Loucy (cell line): ENCODE results near the gene VSX1.

Source experiments
- H2AFZ ChIP-seq: fragments of 200-600 bp; sonication (generic); 2 replicates; pipeline ENCODE4 v1.6.0; 2016; ENCODE audit warnings: antibody characterized with exemption, mild to moderate bottlenecking, low read length, moderate library complexity
- H3F3A ChIP-seq: fragments of 200-600 bp; 2 replicates; pipeline ENCODE4 v1.6.0; 2016; ENCODE audit warnings: antibody characterized with exemption, low read depth, mild to moderate bottlenecking
- H3K27me3 ChIP-seq: fragments of 200-600 bp; sonication (generic); 2 replicates; pipeline ENCODE4 v1.6.1; 2014; ENCODE audit warnings: low read length, mild to moderate bottlenecking; ENCODE audit not compliant: insufficient read depth, poor library complexity, severe bottlenecking
- H3K36me3 ChIP-seq: fragments of 200-600 bp; sonication (generic); 2 replicates; pipeline ENCODE4 v1.6.1; 2016; ENCODE audit warnings: low read length; ENCODE audit not compliant: insufficient read depth
- H3K4me1 ChIP-seq: fragments of 200-600 bp; sonication (generic); 2 replicates; pipeline ENCODE4 v1.5.1; 2014; ENCODE audit warnings: low read length, mild to moderate bottlenecking; ENCODE audit not compliant: insufficient read depth, poor library complexity, severe bottlenecking
- H3K4me2 ChIP-seq: fragments of 200-600 bp; sonication (generic); 2 replicates; pipeline ENCODE4 v1.6.0; 2014; ENCODE audit warnings: antibody characterized with exemption, low read length, low read depth, mild to moderate bottlenecking; ENCODE audit not compliant: poor library complexity, severe bottlenecking
- H3K4me3 ChIP-seq: fragments of 200-600 bp; sonication (generic); 2 replicates; pipeline ENCODE4 v1.5.1; 2014; ENCODE audit warnings: low read length, mild to moderate bottlenecking, mixed read lengths; ENCODE audit not compliant: poor library complexity, severe bottlenecking
- H3K79me2 ChIP-seq: fragments of 200-600 bp; sonication (generic); 2 replicates; pipeline ENCODE4 v1.6.1; 2014; ENCODE audit warnings: low read length; ENCODE audit not compliant: insufficient read depth
- H3K9ac ChIP-seq: fragments of 200-600 bp; sonication (generic); 2 replicates; pipeline ENCODE4 v1.6.0; 2014; ENCODE audit warnings: mild to moderate bottlenecking, low read depth, low read length, moderate library complexity; ENCODE audit not compliant: poor library complexity, severe bottlenecking
- H3K9me2 ChIP-seq: fragments of 200-600 bp; sonication (generic); replicated peaks from 2 replicates; pipeline ENCODE4 v1.6.1; 2016; ENCODE audit warnings: low read depth, low read length, mixed read lengths
- H3K9me3 ChIP-seq: fragments of 200-600 bp; sonication (generic); 2 replicates; pipeline ENCODE4 v1.6.1; 2014; ENCODE audit warnings: mild to moderate bottlenecking, antibody characterized with exemption, low read length, low read depth; ENCODE audit not compliant: insufficient read depth
- H4K20me1 ChIP-seq: fragments of 200-600 bp; sonication (generic); 2 replicates; pipeline ENCODE4 v1.6.0; 2014; ENCODE audit warnings: antibody characterized with exemption, low read length, mild to moderate bottlenecking; ENCODE audit not compliant: insufficient read depth, poor library complexity, severe bottlenecking
- EZH2phosphoT487 ChIP-seq: fragments of 200-600 bp; IDR thresholded peaks from 2 replicates; pipeline ENCODE4 v1.6.1; 2018; ENCODE audit warnings: antibody characterized with exemption, mild to moderate bottlenecking, moderate library complexity, borderline replicate concordance
- TF ChIP-seq, protein P1 (sequence below): fragments of 200-600 bp; sonication (generic); conservative IDR thresholded peaks from 2 replicates; pipeline ENCODE4 v1.5.1; 2014; ENCODE audit warnings: mild to moderate bottlenecking, antibody characterized with exemption, low read length

The VSX1 gene

GRCh38 chr20:25079171-25079570 lies 2.8 kb downstream of the VSX1 start:
- Histone ChIP-seq H3K36me3 (no peaks in the 10 kb centered on the region), H3K4me3 (no peak overlapping the region), H4K20me1 (no peaks in the 10 kb centered on the region), H3K4me2 (no peak overlapping the region), H3F3A (no peaks in the 10 kb centered on the region), H3K9ac (no peak overlapping the region), H3K79me2 (no peaks in the 10 kb centered on the region), H3K4me1 (peaks cover 3% of the 10 kb centered on the region), H3K9me2 (no peaks in the 10 kb centered on the region), H3K27me3 (no peaks in the 10 kb centered on the region), H2AFZ (no peak overlapping the region), H3K9me3 (no peaks in the 10 kb centered on the region)
- TF ChIP-seq, protein P1, sequence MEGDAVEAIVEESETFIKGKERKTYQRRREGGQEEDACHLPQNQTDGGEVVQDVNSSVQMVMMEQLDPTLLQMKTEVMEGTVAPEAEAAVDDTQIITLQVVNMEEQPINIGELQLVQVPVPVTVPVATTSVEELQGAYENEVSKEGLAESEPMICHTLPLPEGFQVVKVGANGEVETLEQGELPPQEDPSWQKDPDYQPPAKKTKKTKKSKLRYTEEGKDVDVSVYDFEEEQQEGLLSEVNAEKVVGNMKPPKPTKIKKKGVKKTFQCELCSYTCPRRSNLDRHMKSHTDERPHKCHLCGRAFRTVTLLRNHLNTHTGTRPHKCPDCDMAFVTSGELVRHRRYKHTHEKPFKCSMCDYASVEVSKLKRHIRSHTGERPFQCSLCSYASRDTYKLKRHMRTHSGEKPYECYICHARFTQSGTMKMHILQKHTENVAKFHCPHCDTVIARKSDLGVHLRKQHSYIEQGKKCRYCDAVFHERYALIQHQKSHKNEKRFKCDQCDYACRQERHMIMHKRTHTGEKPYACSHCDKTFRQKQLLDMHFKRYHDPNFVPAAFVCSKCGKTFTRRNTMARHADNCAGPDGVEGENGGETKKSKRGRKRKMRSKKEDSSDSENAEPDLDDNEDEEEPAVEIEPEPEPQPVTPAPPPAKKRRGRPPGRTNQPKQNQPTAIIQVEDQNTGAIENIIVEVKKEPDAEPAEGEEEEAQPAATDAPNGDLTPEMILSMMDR = no peak
- no peak for TF ChIP-seq EZH2phosphoT487

GRCh38 chr20:25078662-25079061 lies 3.3 kb downstream of the VSX1 start:
- no peaks in the 10 kb centered on the region for H3K27me3 ChIP-seq
- no peaks in the 10 kb centered on the region for H3K79me2 ChIP-seq
- no peak for TF ChIP-seq EZH2phosphoT487
- H3K4me2 ChIP-seq = no peak overlapping the region
- peaks cover 3% of the 10 kb centered on the region for H3K4me1 ChIP-seq
- H3K9me2 ChIP-seq = no peaks in the 10 kb centered on the region
- no peak overlapping the region for H3K4me3 ChIP-seq
- H3K9ac ChIP-seq = no peak overlapping the region
- no peaks in the 10 kb centered on the region for H3F3A ChIP-seq
- no peaks in the 10 kb centered on the region for H3K9me3 ChIP-seq
- H4K20me1 ChIP-seq = no peaks in the 10 kb centered on the region
- no peaks in the 10 kb centered on the region for H3K36me3 ChIP-seq
- H2AFZ ChIP-seq = no peak overlapping the region

DNA sequence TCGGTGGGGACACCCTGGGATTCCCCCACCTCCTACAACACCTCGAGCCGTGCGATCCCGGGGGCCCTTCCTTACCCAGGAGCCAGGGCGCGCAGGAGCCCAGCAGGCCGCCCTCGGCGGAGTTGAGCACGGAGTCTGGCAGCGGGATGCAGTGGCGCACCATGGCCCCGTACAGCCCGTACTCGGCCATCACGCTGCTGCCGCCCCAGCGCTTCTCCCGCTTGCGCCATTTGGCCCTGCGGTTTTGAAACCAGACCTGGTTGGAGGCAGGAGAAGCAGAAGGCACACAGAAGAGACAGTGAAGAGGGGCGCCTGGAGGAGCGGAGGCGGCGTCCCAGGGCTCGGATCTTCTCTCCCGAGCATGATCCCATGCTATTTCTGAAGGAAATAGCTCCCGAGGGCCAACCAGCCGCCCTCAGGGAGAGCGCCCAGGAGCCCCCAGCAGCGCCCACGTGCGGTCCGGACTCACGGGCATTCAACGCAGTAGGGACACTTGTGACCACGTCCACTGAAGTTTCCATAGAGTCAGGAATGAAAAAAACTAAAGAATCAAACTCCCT lies 4.3 kb downstream of the VSX1 start:
- no peak for TF ChIP-seq EZH2phosphoT487
- TF ChIP-seq, protein P1 = no peak
- no peak overlapping the region for H3K9ac ChIP-seq
- H2AFZ ChIP-seq = no peak overlapping the region
- H4K20me1 ChIP-seq = no peaks in the 10 kb centered on the region
- H3K27me3 ChIP-seq = no peaks in the 10 kb centered on the region
- H3K4me1 ChIP-seq = peaks cover 3% of the 10 kb centered on the region
- no peaks in the 10 kb centered on the region for H3K9me2 ChIP-seq
- no peak overlapping the region for H3K4me3 ChIP-seq
- no peaks in the 10 kb centered on the region for H3F3A ChIP-seq
- no peak overlapping the region for H3K4me2 ChIP-seq
- no peaks in the 10 kb centered on the region for H3K79me2 ChIP-seq
- H3K36me3 ChIP-seq = no peaks in the 10 kb centered on the region
- no peaks in the 10 kb centered on the region for H3K9me3 ChIP-seq
